ENCODE measurements around the gene RPS6KA2. TPM values are rescaled to one million over a fixed set of nuclear protein-coding genes. Genes with fewer than 3 reads are reported as not detected.

Gene RPS6KA2
- total and polyA plus RNA-seq, 3 donors from 2014 or later, result 18.4 to 21.7 (median 19.8) TPM

GRCh38 chr6:166470029-166470862 lies 156.8 kb downstream of the RPS6KA2 start:
- no peaks in the 10 kb centered on the region for H3K36me3 ChIP-seq (ENCODE audit: low read depth, missing control alignments)
- H3K27ac ChIP-seq, result no peak overlapping the region
- no peaks in the 10 kb centered on the region for H3K4me1 ChIP-seq
- DNase-seq, result no peak
- 85 to 89% methylated on average over 20 of the region's 20 CpGs for WGBS, 2 donors
- TF ChIP-seq CTCF (IDR thresholded peaks at IDR 0.05) (no peak), POLR2A (IDR thresholded peaks at IDR 0.05) (no peak)
- H3K27me3 ChIP-seq, result no peaks in the 10 kb centered on the region
- no peaks in the 10 kb centered on the region for H3K9me3 ChIP-seq
- intact Hi-C loops (cut with DNase I; ENCODE audit: low total_unique reads), result no loop called here
- no peak overlapping the region for H3K4me3 ChIP-seq

GRCh38 chr6:166469426-166469961 lies 157.6 kb downstream of the RPS6KA2 start:
- intact Hi-C loops (cut with DNase I; ENCODE audit: low total_unique reads), result no loop called here
- H3K36me3 ChIP-seq (ENCODE audit: low read depth, missing control alignments), result no peaks in the 10 kb centered on the region
- no peak for DNase-seq
- H3K27me3 ChIP-seq, result no peaks in the 10 kb centered on the region
- H3K4me1 ChIP-seq, result no peaks in the 10 kb centered on the region
- H3K27ac ChIP-seq, result no peak overlapping the region
- no peak for TF ChIP-seq CTCF (IDR thresholded peaks at IDR 0.05)
- no peaks in the 10 kb centered on the region for H3K9me3 ChIP-seq
- 94 to 95% methylated on average over 14 of the region's 14 CpGs for WGBS, 2 donors
- no peak overlapping the region for H3K4me3 ChIP-seq

GRCh38 chr6:166467436-166468000 lies 159.5 kb downstream of the RPS6KA2 start:
- Histone ChIP-seq H3K27me3 (no peaks in the 10 kb centered on the region), H3K4me3 (no peak overlapping the region), H3K4me1 (no peaks in the 10 kb centered on the region), H3K9me3 (no peaks in the 10 kb centered on the region), H3K27ac (no peak overlapping the region), H3K36me3 (ENCODE audit: low read depth, missing control alignments) (no peaks in the 10 kb centered on the region)
- intact Hi-C loops (cut with DNase I; ENCODE audit: low total_unique reads), result no loop called here
- no peak for DNase-seq
- 96% methylated on average over 9 of the region's 9 CpGs for WGBS, 2 donors
- TF ChIP-seq POLR2A (IDR thresholded peaks at IDR 0.05) (no peak), CTCF (IDR thresholded peaks at IDR 0.05) (no peak)

GRCh38 chr6:166466178-166467122 lies 160.6 kb downstream of the RPS6KA2 start:
- Histone ChIP-seq H3K36me3 (ENCODE audit: low read depth, missing control alignments) (no peaks in the 10 kb centered on the region), H3K4me3 (no peak overlapping the region), H3K4me1 (no peaks in the 10 kb centered on the region), H3K9me3 (no peaks in the 10 kb centered on the region), H3K27ac (no peak overlapping the region), H3K27me3 (no peaks in the 10 kb centered on the region)
- 66 to 80% methylated on average over 9 of the region's 9 CpGs for WGBS, 2 donors
- TF ChIP-seq CTCF (IDR thresholded peaks at IDR 0.05) (no peak), POLR2A (IDR thresholded peaks at IDR 0.05) (no peak)
- intact Hi-C loops (cut with DNase I; ENCODE audit: low total_unique reads), result no loop called here
- DNase-seq, result no peak

Measured in testis (tissue), 3 donors.